NT2/D1 (cell line): ENCODE measurements around the gene IMPDH2.
"Not testable (repeated sequence)": the region's sequence is repeated elsewhere in the genome, so short reads cannot be mapped to it uniquely, and the experiment has no call there.

ENCODE experiments used
- DNase-seq: peaks from one replicate; pipeline ENCODE4 v3.0.0-alpha.2; 2011; ENCODE audit warnings: low read depth, low spot score
- H3K27me3 ChIP-seq: 2 replicates; pipeline ENCODE4 v1.6.0; 2011; ENCODE audit warnings: mild to moderate bottlenecking; ENCODE audit not compliant: insufficient read length, insufficient read depth
- H3K36me3 ChIP-seq: 2 replicates; pipeline ENCODE4 v1.6.1; 2011; ENCODE audit warnings: mild to moderate bottlenecking, low read length, mixed read lengths; ENCODE audit not compliant: insufficient read depth, insufficient read length
- H3K4me1 ChIP-seq: 2 replicates; pipeline ENCODE4 v1.5.1; 2011; ENCODE audit not compliant: insufficient read depth, insufficient read length
- H3K4me3 ChIP-seq: 2 replicates; pipeline ENCODE4 v1.5.1; 2011; ENCODE audit warnings: low read depth; ENCODE audit not compliant: insufficient read length
- H3K9ac ChIP-seq: 2 replicates; pipeline ENCODE4 v1.6.0; 2011; ENCODE audit warnings: low read depth; ENCODE audit not compliant: insufficient read length
- H3K9me3 ChIP-seq: 2 replicates; pipeline ENCODE4 v1.5.1; 2011; ENCODE audit warnings: mild to moderate bottlenecking, low read length; ENCODE audit not compliant: insufficient read depth
- SUZ12 ChIP-seq: IDR thresholded peaks from 2 replicates; pipeline ENCODE4 v1.6.1; 2011; ENCODE audit not compliant: insufficient read length, insufficient read depth; ENCODE audit errors: extremely low read depth
- YY1 ChIP-seq: IDR thresholded peaks from 2 replicates; pipeline ENCODE4 v1.6.1; 2011; ENCODE audit not compliant: insufficient read length, insufficient read depth
- ZNF274 ChIP-seq: IDR thresholded peaks from 2 replicates; pipeline ENCODE4 v1.6.1; 2011; ENCODE audit warnings: mild to moderate bottlenecking, low read depth, low read length

Gene IMPDH2

DNA sequence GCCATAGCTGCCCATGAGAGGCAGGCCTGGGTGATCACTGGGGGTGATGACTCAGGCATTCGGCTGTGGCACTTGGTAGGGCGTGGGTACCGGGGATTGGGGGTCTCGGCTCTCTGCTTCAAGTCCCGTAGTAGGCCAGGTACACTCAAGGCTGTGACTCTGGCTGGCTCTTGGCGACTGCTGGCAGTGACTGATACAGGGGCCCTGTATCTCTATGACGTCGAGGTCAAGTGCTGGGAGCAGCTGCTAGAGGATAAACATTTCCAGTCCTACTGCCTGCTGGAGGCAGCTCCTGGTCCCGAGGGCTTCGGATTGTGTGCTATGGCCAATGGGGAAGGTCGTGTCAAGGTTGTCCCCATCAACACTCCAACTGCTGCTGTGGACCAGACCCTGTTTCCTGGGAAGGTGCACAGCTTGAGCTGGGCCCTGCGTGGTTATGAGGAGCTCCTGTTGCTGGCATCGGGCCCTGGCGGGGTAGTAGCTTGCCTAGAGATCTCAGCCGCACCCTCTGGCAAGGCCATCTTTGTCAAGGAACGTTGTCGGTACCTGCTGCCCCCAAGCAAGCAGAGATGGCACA is 16.7 kb downstream of the IMPDH2 start:
- peaks cover 23% of the 10 kb centered on the region for H3K4me1 ChIP-seq
- H3K9ac ChIP-seq = no peak overlapping the region
- H3K36me3 ChIP-seq = peaks cover 80% of the 10 kb centered on the region

DNA sequence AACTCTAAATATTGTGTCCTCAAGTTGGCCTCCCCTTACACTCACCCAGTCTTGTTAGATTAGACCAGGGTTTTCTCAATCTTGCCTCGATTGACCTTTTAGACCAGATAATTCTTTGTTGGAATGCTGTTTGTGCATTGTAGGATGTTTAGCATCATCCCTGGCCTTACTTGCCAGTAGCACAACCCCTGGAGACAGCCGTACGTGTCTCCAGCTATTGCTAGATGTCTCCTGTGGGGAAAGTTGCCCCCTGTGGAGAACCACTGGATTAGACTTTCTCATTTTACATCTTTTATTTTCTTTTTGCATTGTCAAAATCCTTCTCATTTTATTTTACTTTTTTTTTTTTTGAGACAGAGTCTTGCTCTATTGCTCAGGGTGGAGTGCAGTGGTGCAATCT is 19.8 kb downstream of the IMPDH2 start:
- Histone ChIP-seq H3K4me3 (no peak overlapping the region), H3K36me3 (peaks cover 54% of the 10 kb centered on the region), H3K9me3 (no peaks in the 10 kb centered on the region), H3K9ac (no peak overlapping the region), H3K4me1 (peaks cover 21% of the 10 kb centered on the region), H3K27me3 (no peaks in the 10 kb centered on the region)
- TF ChIP-seq YY1 = no peak
- no peak for TF ChIP-seq SUZ12
- TF ChIP-seq ZNF274 = no peak
- no peak for DNase-seq

More for the DNA sequence above, 16.7 kb downstream of the IMPDH2 start:
- TF ChIP-seq ZNF274 = no peak
- no peak for TF ChIP-seq SUZ12
- no peak for TF ChIP-seq YY1
- no peak for DNase-seq
- no peaks in the 10 kb centered on the region for H3K9me3 ChIP-seq
- no peaks in the 10 kb centered on the region for H3K27me3 ChIP-seq
- H3K4me3 ChIP-seq = no peak overlapping the region

DNA sequence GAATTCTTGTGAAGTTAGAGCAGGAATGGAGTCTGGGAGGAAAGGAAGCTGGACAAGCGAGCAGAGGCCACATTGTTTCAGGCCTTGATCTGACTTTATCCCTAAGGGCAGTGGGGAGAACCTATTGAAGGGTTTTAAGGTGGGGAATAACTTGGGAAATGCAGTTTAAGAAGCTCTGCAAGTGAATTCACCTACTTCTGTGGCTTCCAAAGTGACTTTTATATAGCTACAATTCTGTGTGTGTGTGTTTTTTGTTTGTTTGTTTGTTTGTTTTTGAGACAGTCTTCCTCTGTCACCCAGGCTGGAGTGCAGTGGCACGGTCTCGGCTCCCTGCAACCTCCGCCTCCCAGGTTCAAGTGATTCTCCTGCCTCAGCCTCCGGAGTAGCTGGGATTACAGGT is 20.6 kb downstream of the IMPDH2 start:
- not testable (repeated sequence) for DNase-seq, H3K9me3 ChIP-seq, H3K27me3 ChIP-seq
- H3K36me3 ChIP-seq = peaks cover 46% of the 10 kb centered on the region
- H3K4me3 ChIP-seq = peak overlapping the region; percentile 57
- H3K9ac ChIP-seq = peak overlapping the region; percentile 100
- peaks cover 15% of the 10 kb centered on the region for H3K4me1 ChIP-seq

DNA sequence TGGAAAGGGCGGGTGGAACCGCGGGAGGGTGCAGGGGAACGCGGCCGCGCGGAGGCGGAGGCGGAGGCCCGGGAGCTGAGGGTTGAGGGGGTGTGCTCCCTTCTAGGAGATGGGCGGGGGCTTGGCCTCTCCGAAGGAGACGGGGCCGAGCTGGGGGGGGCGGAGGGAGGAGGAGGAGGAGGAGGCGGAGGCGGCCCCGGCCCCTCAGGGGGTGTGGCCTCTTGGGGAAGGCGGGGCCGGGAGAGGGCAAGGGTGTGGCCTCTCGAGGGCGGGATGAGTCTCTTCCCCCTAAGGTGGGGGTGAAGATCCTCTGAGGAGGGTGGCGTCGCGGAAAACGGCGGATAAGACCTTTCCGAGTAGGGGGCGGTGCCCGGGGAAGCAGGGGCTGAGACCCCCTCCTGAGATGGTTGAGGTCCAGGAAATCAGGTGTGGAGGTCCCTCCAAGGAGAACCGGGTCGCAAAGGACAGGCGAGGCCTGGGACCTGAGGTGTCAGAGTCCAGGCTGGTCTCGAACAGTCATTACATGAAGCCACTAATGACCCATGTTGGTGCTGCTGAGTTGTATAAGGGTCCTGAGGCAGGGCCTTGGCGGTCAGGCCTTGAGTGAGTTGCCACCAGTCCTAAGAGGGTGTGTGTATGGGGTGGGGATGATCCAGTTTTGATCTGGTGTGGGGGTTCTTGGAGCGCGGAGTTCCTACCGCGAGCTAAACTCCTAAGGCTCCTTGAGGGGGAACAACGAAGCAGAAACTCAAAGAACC is 21.2 kb downstream of the IMPDH2 start:
- Histone ChIP-seq H3K9ac (peak overlapping the region; percentile 100), H3K27me3 (no peaks in the 10 kb centered on the region), H3K4me1 (peaks cover 8% of the 10 kb centered on the region), H3K9me3 (no peaks in the 10 kb centered on the region), H3K4me3 (peak overlapping the region; percentile 99), H3K36me3 (peaks cover 39% of the 10 kb centered on the region)
- peak; percentile 75 for DNase-seq
- TF ChIP-seq YY1 (no peak), ZNF274 (no peak), SUZ12 (no peak)

DNA sequence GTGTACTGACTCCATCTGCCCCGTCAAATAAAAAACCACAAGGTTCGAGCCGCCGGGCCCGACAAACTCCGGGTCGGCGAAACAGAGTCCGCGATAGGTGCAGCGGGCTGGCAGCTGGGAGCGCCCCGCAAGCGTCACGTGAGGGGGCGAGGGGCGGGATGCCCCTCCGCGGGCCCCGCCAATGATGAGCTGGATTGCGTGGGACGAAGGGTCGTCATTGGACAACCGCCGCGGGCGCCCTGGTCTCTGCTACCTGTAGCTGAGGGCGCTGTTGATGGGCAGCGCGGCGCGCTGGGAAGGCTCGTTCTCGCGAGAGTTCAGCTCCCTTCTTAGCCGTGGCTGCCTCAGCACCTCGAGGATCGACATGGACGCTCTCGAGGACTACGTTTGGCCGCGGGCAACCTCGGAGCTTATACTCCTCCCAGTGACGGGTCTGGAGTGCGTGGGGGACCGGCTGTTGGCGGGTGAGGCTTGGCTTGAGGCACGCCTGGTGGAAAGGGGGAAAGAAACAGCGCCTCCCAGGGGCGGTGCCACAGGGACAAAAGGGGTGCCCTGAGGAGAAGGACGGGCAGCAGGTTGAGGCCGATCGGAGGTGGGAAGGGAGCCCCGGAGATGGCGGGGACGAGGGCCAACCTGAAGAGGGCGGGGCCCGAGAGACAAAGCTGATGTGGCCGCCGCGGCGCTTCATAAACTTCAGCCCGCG is 22.0 kb downstream of the IMPDH2 start, which contains the start of gene WDR6:
Gene WDR6, plus strand, starts transcription at position 324 of the 703 bp plus-strand sequence. Its CDS starts 41 bp downstream, at position 365.
- Histone ChIP-seq H3K4me3 (peak within 1 kb of the TSS; percentile 99), H3K4me1 (peaks cover 4% of the 10 kb centered on the region), H3K9me3 (no peaks in the 10 kb centered on the region), H3K36me3 (peaks cover 32% of the 10 kb centered on the region), H3K27me3 (no peaks in the 10 kb centered on the region), H3K9ac (peak within 1 kb of the TSS; percentile 100)
- TF ChIP-seq SUZ12 = no peak
- TF ChIP-seq YY1 = no peak
- TF ChIP-seq ZNF274 = no peak
- DNase-seq = peak; percentile 97

DNA sequence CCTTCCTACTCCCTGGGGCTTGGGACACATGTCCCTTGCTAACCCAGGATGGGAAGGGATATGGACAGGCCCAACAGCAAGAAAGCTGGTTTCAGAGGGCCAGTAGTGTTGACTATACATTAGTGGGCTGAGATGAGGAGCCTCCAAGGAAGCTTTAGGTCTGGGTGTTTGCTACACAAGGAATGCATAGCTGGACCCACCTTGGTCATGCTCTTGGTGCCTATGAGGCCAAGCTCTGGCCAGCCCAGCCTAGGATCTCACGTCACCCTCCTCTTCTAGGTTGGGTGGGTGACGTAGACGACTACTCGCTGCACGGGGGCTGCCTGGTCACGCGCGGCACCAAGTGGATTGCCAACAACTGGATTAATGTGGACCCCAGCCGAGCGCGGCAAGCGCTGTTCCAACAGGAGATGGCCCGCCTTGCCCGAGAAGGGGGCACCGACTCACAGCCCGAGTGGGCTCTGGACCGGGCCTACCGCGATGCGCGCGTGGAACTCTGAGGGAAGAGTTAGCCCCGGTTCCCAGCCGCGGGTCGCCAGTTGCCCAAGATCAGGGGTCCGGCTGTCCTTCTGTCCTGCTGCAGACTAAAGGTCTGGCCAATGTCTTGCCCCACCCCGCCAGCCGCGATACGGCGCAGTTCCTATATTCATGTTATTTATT is 22.7 kb downstream of the IMPDH2 start:
- Histone ChIP-seq H3K9me3 (no peaks in the 10 kb centered on the region), H3K4me1 (peaks cover 4% of the 10 kb centered on the region), H3K36me3 (peaks cover 25% of the 10 kb centered on the region), H3K4me3 (peak overlapping the region; percentile 99), H3K27me3 (no peaks in the 10 kb centered on the region), H3K9ac (peak overlapping the region; percentile 100)
- DNase-seq = no peak
- TF ChIP-seq YY1 = no peak
- no peak for TF ChIP-seq ZNF274
- TF ChIP-seq SUZ12 = no peak
